Ovary (tissue), 9 donors: ENCODE data around the gene GABBR2. TPM values are rescaled to one million over a fixed set of nuclear protein-coding genes. Genes with fewer than 3 reads are reported as not detected.

Experiments used
- DNase-seq, 5 donors: peaks; one replicate each; pipeline ENCODE4 v3.0.0-alpha.2; 2019 to 2020
- H3K27ac ChIP-seq, 2 donors: fragments of 200-600 bp; one replicate each; pipeline versions ENCODE4 v1.5.1 to v1.8.0; 2019 to 2022
- H3K27me3 ChIP-seq: fragments of 200-600 bp; one replicate; pipeline ENCODE4 v1.8.0; 2022
- H3K36me3 ChIP-seq: fragments of 200-600 bp; sonication (generic); one replicate; pipeline ENCODE4 v1.5.1; 2019
- H3K4me1 ChIP-seq: one replicate; pipeline ENCODE4 v1.8.1; 2013; ENCODE audit warnings: mild to moderate bottlenecking, moderate library complexity; ENCODE audit not compliant: insufficient read depth
- H3K4me3 ChIP-seq: fragments of 200-600 bp; sonication (generic); one replicate; pipeline ENCODE4 v1.5.1; 2017
- H3K9me3 ChIP-seq, 2 donors: fragments of 200-600 bp in 1 of 2; sonication (generic) in 1 of 2; one replicate each; pipeline versions ENCODE4 v1.5.1 to v1.8.1; 2013 to 2019; ENCODE audit warnings: mild to moderate bottlenecking in 1 of 2, moderate library complexity in 1 of 2
- EP300 ChIP-seq: sonication (generic); formaldehyde crosslinking; IDR thresholded peaks from one replicate; pipeline ENCODE4 v1.6.1; 2017; ENCODE audit warnings: antibody characterized with exemption
- POLR2A ChIP-seq: fragments of 450-650 bp; IDR thresholded peaks from one replicate; pipeline ENCODE4 v1.6.1; 2017; ENCODE audit warnings: antibody characterized with exemption, mild to moderate bottlenecking, moderate library complexity
- WGBS, 3 donors: extraction: QIAGEN DNeasy Blood & Tissue Kit in 1 of 3; methylation state at CpG; one replicate each; pipeline versions ENCODE4 v1.1.5 to v1.1.7; 2013 to 2017; 5-methylcytosine and 5-hydroxymethylcytosine counted together
- intact Hi-C, 4 donors: fragments of 100-400 bp; cut with DNase I; formaldehyde crosslinking; loops; one replicate each; pipeline versions ENCODE4 v1.11.0 to v1.15.1; 2022 to 2023
- polyA plus RNA-seq, 2 donors: library from polyadenylated mRNA; stranded (reverse); fragments of 200-250 nt in 1 of 2; fragments of 350-450 nt in 1 of 2; fragmentation: Illumina TruSeq in 1 of 2; extraction: RNeasy Lipid Tissue Mini Kit (QIAGEN cat#74804) in 1 of 2; gene quantifications; one replicate each; pipeline ENCODE4 v1.2.3, GENCODE V29; 2013 to 2014
- total RNA-seq, 7 donors: library from RNA; depleted of rRNA in 2 of 7; stranded (reverse); fragments of >200 nt in 2 of 7; fragmentation: NEBNext Ultra II Directional in 3 of 7; extraction: Animal tissue kit (Norgen Biotek cat#: 25700) in 3 of 7; gene quantifications; one replicate each; pipeline versions ENCODE4 v1.1.0 to v1.2.4, GENCODE V29; 2016 to 2023
- TF ChIP-seq, protein P1 (sequence below), 3 donors: fragments of 450-650 bp in 2 of 3; fragments of 200-600 bp in 1 of 3; IDR thresholded peaks; one replicate each; pipeline versions ENCODE4 v1.5.1 to v1.8.0; 2016 to 2022; ENCODE audit warnings: antibody characterized with exemption in 3 of 3, mild to moderate bottlenecking in 1 of 3
- donor health status: DM: no; HTN: no; CAD: no; lungs with moderate emphysema.
- donor health status: DM: no; HTN: no; CAD: no.
- donor health status: Bipolar disorder and iron deficiency.
- donor health status: DM: yes; HTN: yes; CAD: no.
- donor health status: DM: no; HTN: no; CAD: no.
- donor health status: DM: yes; HTN: yes; CAD: no.

GABBR2 gene
- total and polyA plus RNA-seq, 9 donors = 0.05 to 0.30 (median 0.22) TPM; not detected in 6

DNA sequence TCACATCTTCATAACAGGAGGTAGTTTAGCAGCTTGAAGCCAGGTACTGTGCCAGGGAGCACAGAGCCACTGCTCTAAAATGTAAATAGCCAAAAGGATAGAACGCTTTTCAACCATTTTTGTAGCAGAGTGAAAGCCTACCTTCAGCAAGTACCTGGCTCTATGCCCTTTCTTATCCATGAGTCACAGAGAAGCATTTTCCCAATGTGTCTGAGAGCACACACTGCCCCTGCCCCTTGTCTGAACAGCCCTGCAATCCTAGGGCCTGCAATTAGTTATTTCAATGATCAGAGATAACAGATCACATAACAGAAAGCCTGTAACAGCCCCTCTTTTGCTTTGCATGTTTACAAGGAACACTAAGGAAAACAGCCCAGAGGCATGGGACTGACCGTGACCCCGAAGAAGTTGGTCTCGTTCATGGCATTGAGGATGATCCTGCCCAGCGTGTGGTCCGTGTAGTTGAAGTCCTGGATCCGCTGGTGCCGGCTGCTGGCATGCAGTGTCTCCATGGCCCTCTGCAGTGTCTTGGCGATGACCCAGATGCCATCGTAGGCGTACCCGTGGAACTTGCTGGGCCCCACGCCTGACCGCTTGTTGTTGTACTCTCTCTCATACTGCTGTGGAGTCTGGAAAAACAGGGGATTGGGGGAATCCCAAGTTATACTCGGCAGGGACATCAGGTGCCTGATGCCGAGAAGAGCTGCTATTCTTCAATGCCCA, 255.0 kb downstream of the GABBR2 start:
- no peaks in the 10 kb centered on the region for H3K4me1 ChIP-seq
- 78 to 83% (median 82%) methylated on average over 16 of the region's 16 CpGs for WGBS, 3 donors
- H3K4me3 ChIP-seq = no peak overlapping the region
- intact Hi-C loops = no loop called here
- no peaks in the 10 kb centered on the region for H3K9me3 ChIP-seq
- no peaks in the 10 kb centered on the region for H3K27me3 ChIP-seq
- H3K27ac ChIP-seq = no peak overlapping the region
- TF ChIP-seq, protein P1, sequence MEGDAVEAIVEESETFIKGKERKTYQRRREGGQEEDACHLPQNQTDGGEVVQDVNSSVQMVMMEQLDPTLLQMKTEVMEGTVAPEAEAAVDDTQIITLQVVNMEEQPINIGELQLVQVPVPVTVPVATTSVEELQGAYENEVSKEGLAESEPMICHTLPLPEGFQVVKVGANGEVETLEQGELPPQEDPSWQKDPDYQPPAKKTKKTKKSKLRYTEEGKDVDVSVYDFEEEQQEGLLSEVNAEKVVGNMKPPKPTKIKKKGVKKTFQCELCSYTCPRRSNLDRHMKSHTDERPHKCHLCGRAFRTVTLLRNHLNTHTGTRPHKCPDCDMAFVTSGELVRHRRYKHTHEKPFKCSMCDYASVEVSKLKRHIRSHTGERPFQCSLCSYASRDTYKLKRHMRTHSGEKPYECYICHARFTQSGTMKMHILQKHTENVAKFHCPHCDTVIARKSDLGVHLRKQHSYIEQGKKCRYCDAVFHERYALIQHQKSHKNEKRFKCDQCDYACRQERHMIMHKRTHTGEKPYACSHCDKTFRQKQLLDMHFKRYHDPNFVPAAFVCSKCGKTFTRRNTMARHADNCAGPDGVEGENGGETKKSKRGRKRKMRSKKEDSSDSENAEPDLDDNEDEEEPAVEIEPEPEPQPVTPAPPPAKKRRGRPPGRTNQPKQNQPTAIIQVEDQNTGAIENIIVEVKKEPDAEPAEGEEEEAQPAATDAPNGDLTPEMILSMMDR (IDR thresholded peaks at IDR 0.05) = no peak
- TF ChIP-seq POLR2A (no peak), EP300 (no peak)
- no peak for DNase-seq
- no peaks in the 10 kb centered on the region for H3K36me3 ChIP-seq

GRCh38 chr9:98451576-98451975, 257.2 kb downstream of the GABBR2 start:
- WGBS, 3 donors = 62 to 88% (median 68%) methylated on average over 1 of the region's 1 CpG
- Histone ChIP-seq H3K36me3 (no peaks in the 10 kb centered on the region), H3K4me3 (no peak overlapping the region), H3K9me3 (no peaks in the 10 kb centered on the region), H3K4me1 (no peaks in the 10 kb centered on the region), H3K27ac (no peak overlapping the region), H3K27me3 (no peaks in the 10 kb centered on the region)
- TF ChIP-seq, protein P1 (IDR thresholded peaks at IDR 0.05) = no peak
- no peak for TF ChIP-seq POLR2A
- TF ChIP-seq EP300 = no peak
- DNase-seq = no peak
- intact Hi-C loops = no loop called here

DNA sequence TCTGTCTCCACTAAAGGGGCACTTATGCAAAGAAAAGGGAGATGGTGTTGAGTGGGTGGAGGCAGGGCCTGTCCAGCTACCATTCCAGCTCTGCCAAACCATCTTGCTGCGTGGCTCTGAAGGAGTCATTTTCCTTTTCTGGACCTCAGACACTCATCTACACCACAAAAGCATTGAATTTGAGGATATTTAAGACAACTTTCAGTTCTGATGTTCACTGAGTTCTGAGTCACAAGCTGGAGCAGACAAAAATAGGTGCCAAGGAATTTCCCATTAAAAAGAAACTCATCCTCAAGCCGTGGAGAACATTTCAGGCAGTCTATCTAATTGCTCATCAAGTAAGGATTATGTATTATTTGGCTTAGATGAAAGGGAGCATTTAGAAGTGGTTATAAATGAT, 258.2 kb downstream of the GABBR2 start:
- H3K9me3 ChIP-seq = no peaks in the 10 kb centered on the region
- H3K36me3 ChIP-seq = no peaks in the 10 kb centered on the region
- no peak overlapping the region for H3K4me3 ChIP-seq
- DNase-seq = no peak
- 60 to 68% (median 64%) methylated on average over 2 of the region's 2 CpGs for WGBS, 3 donors
- intact Hi-C loops = no loop called here
- TF ChIP-seq, protein P1 (IDR thresholded peaks at IDR 0.05) = no peak
- TF ChIP-seq POLR2A (no peak), EP300 (no peak)
- H3K4me1 ChIP-seq = no peaks in the 10 kb centered on the region
- H3K27ac ChIP-seq = no peak overlapping the region
- H3K27me3 ChIP-seq = no peaks in the 10 kb centered on the region

DNA sequence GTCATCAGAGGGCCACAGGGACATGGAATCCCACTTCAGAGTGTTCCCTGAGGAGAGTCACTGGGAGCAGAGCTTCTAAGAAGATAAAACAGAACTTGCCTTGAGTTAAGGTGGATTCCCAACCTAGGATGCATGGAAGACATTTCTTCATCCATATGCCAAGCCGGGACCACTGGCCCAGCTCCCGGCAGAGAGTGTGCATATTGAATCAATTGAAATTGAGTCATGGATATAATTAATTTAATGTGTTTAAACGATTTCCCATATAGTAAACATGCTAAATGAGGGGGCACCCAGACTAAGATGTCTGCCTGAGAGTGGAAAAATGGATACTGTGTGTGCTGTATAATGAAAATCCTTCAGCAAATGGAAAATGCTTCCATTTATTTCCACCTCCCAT, 258.9 kb downstream of the GABBR2 start:
- no peaks in the 10 kb centered on the region for H3K27me3 ChIP-seq
- no peak overlapping the region for H3K27ac ChIP-seq
- DNase-seq = no peak
- no peak overlapping the region for H3K4me3 ChIP-seq
- intact Hi-C loops = no loop called here
- H3K36me3 ChIP-seq = no peaks in the 10 kb centered on the region
- WGBS, 3 donors = 75 to 82% (median 80%) methylated on average over 3 of the region's 3 CpGs
- no peaks in the 10 kb centered on the region for H3K9me3 ChIP-seq
- no peak for TF ChIP-seq EP300
- no peaks in the 10 kb centered on the region for H3K4me1 ChIP-seq

GRCh38 chr9:98445576-98445975, 263.2 kb downstream of the GABBR2 start:
- Histone ChIP-seq H3K27me3 (no peaks in the 10 kb centered on the region), H3K4me3 (no peak overlapping the region), H3K36me3 (no peaks in the 10 kb centered on the region), H3K9me3 (no peaks in the 10 kb centered on the region), H3K4me1 (no peaks in the 10 kb centered on the region), H3K27ac (no peak overlapping the region)
- DNase-seq = no peak
- no peak for TF ChIP-seq EP300
- no peak for TF ChIP-seq POLR2A
- TF ChIP-seq, protein P1 (IDR thresholded peaks at IDR 0.05) = no peak
- intact Hi-C loops = no loop called here
- WGBS, 3 donors = 67 to 77% (median 74%) methylated on average over 1 of the region's 1 CpG
